COLO668 (cell line): ENCODE measurements around the gene STAC2.

ENCODE experiments used
- DNase-seq: peaks from one replicate; lab custom pipeline; 2025; ENCODE audit not compliant: unreplicated experiment; lab: John Stamatoyannopoulos, UW

The STAC2 gene

GRCh38 chr17:39231591-39232551 is 6.1 kb upstream of the STAC2 start:
- DNase-seq = peak; percentile 16

- DNase-seq = no peak
Measured at GRCh38 chr17:39231091-39231561, 5.4 kb upstream of the STAC2 start.

GRCh38 chr17:39230361-39230760 is 4.6 kb upstream of the STAC2 start:
- DNase-seq = no peak

GRCh38 chr17:39229274-39229913 is 3.6 kb upstream of the STAC2 start:
- no peak for DNase-seq

- no peak for DNase-seq
Measured at GRCh38 chr17:39227364-39227919, 1.7 kb upstream of the STAC2 start.

GRCh38 chr17:39225959-39226683 is 376 bp upstream of the STAC2 start:
- DNase-seq = no peak

- DNase-seq = no peak
Measured at GRCh38 chr17:39224778-39225307, 902 bp downstream of the STAC2 start.

GRCh38 chr17:39223907-39224777 is 1.6 kb downstream of the STAC2 start:
- DNase-seq = no peak

- no peak for DNase-seq
Measured at GRCh38 chr17:39222866-39223834, 2.6 kb downstream of the STAC2 start.

GRCh38 chr17:39222151-39222550 is 3.6 kb downstream of the STAC2 start:
- DNase-seq = no peak

- no peak for DNase-seq
Measured at GRCh38 chr17:39221572-39221971, 4.2 kb downstream of the STAC2 start.

- DNase-seq = no peak
Measured at GRCh38 chr17:39219647-39220154, 6.0 kb downstream of the STAC2 start.

GRCh38 chr17:39218906-39219305 is 6.8 kb downstream of the STAC2 start:
- DNase-seq = no peak

- DNase-seq = no peak
Measured at GRCh38 chr17:39217734-39218369, 7.9 kb downstream of the STAC2 start.

- peak; percentile 2 for DNase-seq
Measured at GRCh38 chr17:39213852-39214251, 11.9 kb downstream of the STAC2 start.

GRCh38 chr17:39212841-39213480 is 12.8 kb downstream of the STAC2 start:
- DNase-seq = no peak

- DNase-seq = no peak
Measured at GRCh38 chr17:39212195-39212810, 13.4 kb downstream of the STAC2 start.
